Retinal pigment epithelial cell (primary cell): ENCODE data around the gene PDLIM5.
A peak's percentile ranks its signal among the peaks of the same experiment; 100 is the strongest.

ENCODE experiments used
- DNase-seq: peaks from one replicate; pipeline ENCODE4 v3.0.0-alpha.2; 2010; ENCODE audit warnings: low read depth
- H3K4me3 ChIP-seq: 2 replicates; pipeline ENCODE4 v1.5.1; 2011; ENCODE audit warnings: mild to moderate bottlenecking, low read length, control low read depth, moderate library complexity
- CTCF ChIP-seq: conservative IDR thresholded peaks from 2 replicates; pipeline ENCODE4 v1.5.1; 2011; ENCODE audit warnings: low read depth, low read length, control low read depth, inconsistent platforms

PDLIM5 gene

GRCh38 chr4:94642561-94642866 lies 190.8 kb downstream of the PDLIM5 start:
- H3K4me3 ChIP-seq, result no peak overlapping the region
- DNase-seq, result peak; percentile 82
- no peak for TF ChIP-seq CTCF

- H3K4me3 ChIP-seq, result no peak overlapping the region
- no peak for TF ChIP-seq CTCF
- DNase-seq, result no peak
Observed at GRCh38 chr4:94648699-94649098, 197.0 kb downstream of the PDLIM5 start.

GRCh38 chr4:94649381-94650133 lies 197.8 kb downstream of the PDLIM5 start:
- no peak for DNase-seq
- no peak for TF ChIP-seq CTCF
- no peak overlapping the region for H3K4me3 ChIP-seq

- DNase-seq, result no peak
- no peak overlapping the region for H3K4me3 ChIP-seq
- TF ChIP-seq CTCF, result no peak
Observed at GRCh38 chr4:94650134-94650495, 198.4 kb downstream of the PDLIM5 start.

GRCh38 chr4:94650690-94651089 lies 198.9 kb downstream of the PDLIM5 start:
- no peak for DNase-seq
- H3K4me3 ChIP-seq, result no peak overlapping the region
- TF ChIP-seq CTCF, result no peak

GRCh38 chr4:94653095-94653649 lies 201.4 kb downstream of the PDLIM5 start:
- no peak for DNase-seq
- no peak overlapping the region for H3K4me3 ChIP-seq
- TF ChIP-seq CTCF, result no peak

- no peak overlapping the region for H3K4me3 ChIP-seq
- TF ChIP-seq CTCF, result no peak
- no peak for DNase-seq
Observed at GRCh38 chr4:94653984-94654609, 202.4 kb downstream of the PDLIM5 start.
